Activated naive CD8-positive, alpha-beta T cell treated with anti-CD3 and anti-CD28 coated beads, Interleukin-2, amount 50 U/mL, for 24 hours (primary cell): ENCODE measurements around the gene ZNF219.
A peak's percentile ranks its signal among the peaks of the same experiment; 100 is the strongest.

Source experiments
- ATAC-seq: fragments of 150-1000 bp; cut with Tn5 transposase; one replicate; pipeline ENCODE4 v1.10.0; 2021
- DNase-seq: peaks from one replicate; pipeline ENCODE4 v3.0.0; 2021
- H3K27ac Mint-ChIP-seq: one replicate; pipeline ENCODE4 v1.8.0; 2021; ENCODE audit warnings: mild to moderate bottlenecking, mixed read lengths
- H3K27me3 Mint-ChIP-seq: one replicate; pipeline ENCODE4 v1.8.0; 2021; ENCODE audit warnings: mixed read lengths
- H3K36me3 Mint-ChIP-seq: one replicate; pipeline ENCODE4 v1.8.0; 2021; ENCODE audit warnings: low read depth, mixed read lengths
- H3K4me1 Mint-ChIP-seq: one replicate; pipeline ENCODE4 v1.8.0; 2021; ENCODE audit warnings: mixed read lengths
- H3K4me3 Mint-ChIP-seq: one replicate; pipeline ENCODE4 v1.8.0; 2021; ENCODE audit warnings: mild to moderate bottlenecking, moderate library complexity, mixed read lengths
- H3K9me3 Mint-ChIP-seq: one replicate; pipeline ENCODE4 v1.8.0; 2021; ENCODE audit warnings: mixed read lengths

The ZNF219 gene

DNA sequence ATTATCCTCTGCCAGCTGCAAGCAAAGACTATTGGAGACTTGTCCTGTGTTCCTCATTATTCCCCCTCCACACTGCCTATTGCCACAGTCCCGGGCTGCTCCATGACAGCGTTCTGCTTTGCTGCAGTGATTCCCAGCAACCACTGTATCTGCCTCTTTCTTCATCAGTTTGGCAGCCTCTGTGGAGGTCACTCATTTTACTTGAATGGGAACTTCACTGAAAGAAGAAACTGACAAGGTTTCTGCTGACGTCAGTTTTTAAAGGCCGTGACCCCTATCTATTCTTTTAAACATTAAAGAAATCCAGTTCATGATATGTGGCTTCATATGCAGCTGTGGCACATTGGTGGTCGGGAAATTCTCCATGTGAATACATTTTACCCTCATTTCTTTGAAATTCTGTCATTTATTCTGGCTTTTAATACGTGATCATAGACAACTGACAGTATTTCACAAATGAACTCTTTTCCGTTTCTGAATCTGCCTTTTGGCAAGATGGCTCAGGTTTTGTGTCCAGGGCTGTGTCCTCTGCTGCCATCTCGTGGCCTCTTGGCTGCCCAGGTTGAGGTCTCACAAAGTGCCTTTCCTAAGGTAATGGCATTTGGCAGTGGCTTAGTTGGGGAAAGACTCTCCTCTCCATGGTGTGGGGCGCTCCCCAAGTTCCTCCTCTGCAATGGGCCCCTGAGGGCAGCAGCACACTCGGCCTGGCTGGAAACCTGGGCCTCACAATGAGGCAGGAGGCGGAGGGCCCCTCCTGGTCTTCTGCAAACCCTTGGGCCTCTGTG is 8.2 kb upstream of the ZNF219 start:
- DNase-seq (peak; percentile 79), ATAC-seq (no peak)
- H3K27ac Mint-ChIP-seq = no peak overlapping the region
- no peaks in the 10 kb centered on the region for H3K9me3 Mint-ChIP-seq
- no peaks in the 10 kb centered on the region for H3K27me3 Mint-ChIP-seq
- no peaks in the 10 kb centered on the region for H3K36me3 Mint-ChIP-seq
- H3K4me1 Mint-ChIP-seq = peaks cover 40% of the 10 kb centered on the region
- H3K4me3 Mint-ChIP-seq = no peak overlapping the region

DNA sequence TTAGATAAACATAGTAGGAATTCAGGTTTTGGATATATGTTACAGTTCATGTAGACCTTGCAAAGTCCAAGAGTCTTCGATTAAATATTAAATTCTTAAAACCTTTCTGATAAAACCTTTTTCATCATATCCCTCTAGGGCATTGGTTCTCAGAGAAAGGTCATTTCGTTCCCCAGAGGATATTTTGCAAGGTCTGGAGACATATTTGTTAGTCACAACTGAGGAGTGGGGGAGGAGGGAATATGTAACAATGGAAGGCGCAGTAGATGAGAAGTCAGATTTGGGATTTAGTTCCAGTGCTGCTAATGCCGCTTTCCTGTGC is 7.7 kb upstream of the ZNF219 start:
- Mint-ChIP-seq H3K9me3 (no peaks in the 10 kb centered on the region), H3K36me3 (no peaks in the 10 kb centered on the region), H3K4me1 (peaks cover 41% of the 10 kb centered on the region), H3K27me3 (peaks cover 3% of the 10 kb centered on the region), H3K27ac (no peak overlapping the region), H3K4me3 (no peak overlapping the region)
- DNase-seq (no peak), ATAC-seq (no peak)

DNA sequence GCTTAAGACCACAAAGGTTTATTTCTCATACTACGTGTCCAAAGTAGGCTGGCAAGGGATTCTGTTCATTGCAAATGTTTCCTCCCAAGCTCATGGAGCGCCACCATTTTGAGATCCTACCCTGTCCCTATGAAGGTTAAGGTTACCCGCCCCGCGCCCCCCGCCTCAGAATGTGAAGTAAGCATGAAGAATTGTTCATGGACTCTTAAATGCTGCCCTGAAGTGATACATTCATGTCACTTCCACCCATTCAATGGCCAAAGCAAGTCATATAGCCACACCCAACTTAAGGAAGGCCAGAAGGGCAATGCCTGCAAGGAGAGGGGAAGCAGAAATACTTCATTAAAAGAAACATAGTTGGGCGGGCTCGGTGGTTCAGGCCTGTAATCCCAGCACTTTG is 6.6 kb upstream of the ZNF219 start:
- Mint-ChIP-seq H3K4me1 (peaks cover 39% of the 10 kb centered on the region), H3K36me3 (no peaks in the 10 kb centered on the region), H3K27ac (peak overlapping the region; percentile 87), H3K9me3 (no peaks in the 10 kb centered on the region), H3K4me3 (peak overlapping the region; percentile 89), H3K27me3 (peaks cover 3% of the 10 kb centered on the region)
- no peak for DNase-seq
- no peak for ATAC-seq

DNA sequence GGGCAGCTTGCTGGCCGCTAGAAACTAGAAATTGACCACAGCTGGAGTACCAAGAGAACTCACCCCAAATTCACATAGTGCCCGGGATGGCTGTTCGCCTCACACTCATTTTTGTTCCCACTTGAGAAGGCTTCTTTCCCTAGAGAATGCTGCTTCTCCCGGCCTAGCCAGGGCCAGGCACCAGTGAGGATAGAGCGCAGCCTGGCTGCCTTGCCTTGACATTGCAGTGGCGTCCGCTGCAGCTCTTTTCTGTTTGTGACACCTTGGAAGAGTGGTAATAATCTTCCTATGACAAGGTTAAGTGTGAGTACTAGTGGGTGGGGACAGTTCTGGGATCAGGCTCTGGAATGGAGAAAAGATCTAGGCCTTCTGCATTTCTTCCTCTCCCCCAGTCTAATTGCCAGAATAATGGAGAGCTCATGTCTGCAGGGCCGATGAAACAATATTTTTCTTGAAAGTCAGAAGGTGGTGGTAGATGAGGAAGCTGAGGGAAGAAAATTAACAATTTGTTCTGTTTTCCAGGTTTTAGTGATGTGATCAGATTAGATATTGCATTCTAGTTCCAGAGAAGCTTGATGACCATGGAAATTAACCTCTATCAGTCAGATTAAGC is 6.1 kb upstream of the ZNF219 start:
- H3K4me3 Mint-ChIP-seq = peak overlapping the region; percentile 89
- no peaks in the 10 kb centered on the region for H3K36me3 Mint-ChIP-seq
- DNase-seq (peak; percentile 64), ATAC-seq (peak; percentile 51)
- peaks cover 35% of the 10 kb centered on the region for H3K4me1 Mint-ChIP-seq
- no peaks in the 10 kb centered on the region for H3K9me3 Mint-ChIP-seq
- H3K27me3 Mint-ChIP-seq = peaks cover 3% of the 10 kb centered on the region
- peak overlapping the region; percentile 87 for H3K27ac Mint-ChIP-seq

DNA sequence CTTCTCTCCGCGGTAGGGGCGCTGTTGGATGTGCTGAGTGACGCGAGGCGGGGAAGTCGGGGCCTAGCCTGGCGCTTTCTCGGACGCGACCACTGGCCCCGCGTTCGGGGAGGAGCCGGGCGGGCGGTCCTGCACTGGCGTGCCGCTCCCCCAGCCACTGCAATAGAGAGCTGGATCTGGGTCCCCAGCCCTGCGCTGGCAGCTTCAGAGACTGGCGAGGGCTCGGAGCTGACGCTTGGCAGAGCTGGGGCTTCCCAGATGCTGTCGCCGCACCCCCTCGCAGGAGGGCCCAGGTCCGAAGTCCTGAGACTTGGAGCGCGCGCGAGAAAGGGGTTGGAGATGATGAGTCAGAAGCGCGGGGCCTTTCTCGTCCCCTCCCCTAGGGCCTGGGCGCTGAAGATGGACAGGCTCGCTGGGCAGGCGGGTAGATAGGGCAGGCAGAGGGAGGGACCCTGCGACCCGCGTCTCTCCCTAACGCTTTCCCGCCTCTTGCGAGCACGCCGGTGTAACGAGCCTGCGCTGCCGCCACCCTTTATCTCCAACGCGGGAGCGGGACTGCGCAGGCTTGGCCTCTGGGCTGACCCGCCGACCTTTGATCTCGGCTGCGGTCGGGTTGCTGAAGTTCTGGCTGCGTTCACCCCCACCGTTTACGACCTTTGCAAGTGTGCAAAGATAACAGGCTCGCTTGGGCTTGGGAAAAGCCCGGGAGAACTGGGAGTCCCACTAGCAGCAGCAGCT is 5.4 kb upstream of the ZNF219 start:
- peaks cover 38% of the 10 kb centered on the region for H3K4me1 Mint-ChIP-seq
- no peaks in the 10 kb centered on the region for H3K9me3 Mint-ChIP-seq
- DNase-seq (peak; percentile 93), ATAC-seq (peak; percentile 89)
- peak overlapping the region; percentile 89 for H3K4me3 Mint-ChIP-seq
- H3K27ac Mint-ChIP-seq = peak overlapping the region; percentile 87
- no peaks in the 10 kb centered on the region for H3K36me3 Mint-ChIP-seq
- H3K27me3 Mint-ChIP-seq = peaks cover 3% of the 10 kb centered on the region

DNA sequence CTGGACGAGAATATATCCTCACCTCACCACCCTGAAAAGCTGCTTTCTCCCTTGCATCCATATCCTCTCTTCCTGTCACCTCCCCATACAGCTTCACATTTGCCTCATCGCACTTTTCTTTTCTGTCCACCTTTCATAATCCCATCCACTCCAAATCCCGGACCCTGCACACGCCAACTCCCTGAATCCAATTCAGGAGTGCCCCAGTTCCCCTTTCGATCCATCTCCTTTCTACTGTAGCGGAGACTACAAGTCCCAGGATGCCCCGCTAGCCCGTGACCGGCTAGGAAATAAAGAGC is 4.9 kb upstream of the ZNF219 start:
- H3K4me1 Mint-ChIP-seq = peaks cover 39% of the 10 kb centered on the region
- DNase-seq (no peak), ATAC-seq (no peak)
- H3K9me3 Mint-ChIP-seq = no peaks in the 10 kb centered on the region
- H3K4me3 Mint-ChIP-seq = peak overlapping the region; percentile 89
- H3K27me3 Mint-ChIP-seq = peaks cover 3% of the 10 kb centered on the region
- H3K36me3 Mint-ChIP-seq = no peaks in the 10 kb centered on the region
- H3K27ac Mint-ChIP-seq = peak overlapping the region; percentile 87

DNA sequence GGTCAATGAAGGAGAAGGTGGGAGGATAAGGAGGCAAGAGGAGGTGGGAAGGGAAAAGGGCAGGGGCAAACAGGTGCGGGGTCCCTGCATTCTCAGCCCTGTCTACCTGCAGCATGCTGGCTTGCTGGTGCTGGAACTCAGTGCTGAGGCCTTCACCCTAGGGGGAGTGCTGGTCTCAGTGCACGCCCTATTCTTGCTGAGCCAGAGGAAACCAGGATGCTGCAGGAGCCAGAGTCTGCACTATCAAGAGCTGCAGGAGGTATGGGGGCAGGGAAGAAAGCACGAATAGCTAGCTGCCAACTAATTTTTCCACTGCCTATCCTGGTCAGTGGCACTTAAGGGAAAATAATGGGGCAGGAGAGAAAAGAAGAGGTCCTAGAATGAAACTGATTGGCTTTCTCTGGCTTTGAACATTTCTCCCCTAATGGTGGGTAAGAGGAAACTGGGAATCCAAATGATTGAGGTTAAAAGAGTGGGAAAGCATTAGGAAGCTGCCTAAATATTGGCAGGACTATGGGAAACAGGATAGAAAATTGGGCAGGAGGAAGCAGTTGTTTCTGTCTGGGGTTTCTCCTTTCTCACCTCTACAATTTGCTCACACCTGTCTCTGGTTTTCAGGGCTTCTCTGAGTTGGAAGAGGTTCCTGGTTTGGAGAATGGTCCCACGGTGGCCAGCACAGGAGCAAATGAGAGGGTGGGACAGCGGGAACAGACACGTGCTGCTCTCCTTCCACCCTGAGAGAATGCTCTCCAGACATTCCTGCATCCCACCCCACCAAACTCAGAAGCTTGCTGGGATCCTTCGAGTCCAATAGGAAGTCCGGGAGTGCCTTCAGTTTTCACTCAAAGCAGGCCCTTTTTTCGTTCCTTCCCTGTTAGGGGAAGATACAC is 4.3 kb upstream of the ZNF219 start:
- H3K27me3 Mint-ChIP-seq = peaks cover 3% of the 10 kb centered on the region
- H3K36me3 Mint-ChIP-seq = no peaks in the 10 kb centered on the region
- H3K4me3 Mint-ChIP-seq = peak overlapping the region; percentile 89
- peak overlapping the region; percentile 87 for H3K27ac Mint-ChIP-seq
- ATAC-seq (no peak), DNase-seq (no peak)
- peaks cover 39% of the 10 kb centered on the region for H3K4me1 Mint-ChIP-seq
- H3K9me3 Mint-ChIP-seq = no peaks in the 10 kb centered on the region

DNA sequence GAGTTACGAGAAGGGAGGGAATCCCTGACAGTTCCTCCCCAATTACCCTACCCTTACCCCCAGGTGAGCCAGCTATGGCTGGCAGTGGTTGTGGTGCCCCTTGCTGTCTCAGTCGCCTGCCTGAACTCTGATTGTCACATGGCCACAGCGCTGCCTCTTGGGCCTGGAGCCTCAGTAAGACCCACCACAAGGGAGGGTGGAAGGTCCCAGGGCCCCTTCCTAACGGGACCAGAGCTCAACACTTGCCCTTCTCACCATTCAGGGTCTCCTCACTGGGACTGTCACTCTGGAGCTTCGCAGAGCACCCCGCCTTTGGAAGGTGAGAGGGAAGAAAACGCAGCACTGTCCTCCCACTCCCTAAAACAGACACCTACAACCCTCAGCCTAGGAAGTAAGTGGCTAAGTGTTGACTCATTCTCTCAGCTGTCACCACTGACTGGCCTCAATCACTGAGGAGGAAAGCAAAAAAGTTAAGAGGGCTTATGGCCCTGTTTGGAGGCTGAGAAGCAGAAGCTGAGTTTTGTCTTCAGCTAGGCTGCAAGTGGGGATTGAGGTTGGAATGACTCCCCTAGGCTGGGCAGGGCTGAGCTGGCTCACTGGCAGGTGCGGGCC is 3.5 kb upstream of the ZNF219 start:
- ATAC-seq = no peak
- Mint-ChIP-seq H3K27me3 (peaks cover 3% of the 10 kb centered on the region), H3K4me1 (peaks cover 41% of the 10 kb centered on the region), H3K9me3 (no peaks in the 10 kb centered on the region), H3K27ac (peak overlapping the region; percentile 55), H3K36me3 (no peaks in the 10 kb centered on the region), H3K4me3 (peak overlapping the region; percentile 89)
- DNase-seq = no peak

DNA sequence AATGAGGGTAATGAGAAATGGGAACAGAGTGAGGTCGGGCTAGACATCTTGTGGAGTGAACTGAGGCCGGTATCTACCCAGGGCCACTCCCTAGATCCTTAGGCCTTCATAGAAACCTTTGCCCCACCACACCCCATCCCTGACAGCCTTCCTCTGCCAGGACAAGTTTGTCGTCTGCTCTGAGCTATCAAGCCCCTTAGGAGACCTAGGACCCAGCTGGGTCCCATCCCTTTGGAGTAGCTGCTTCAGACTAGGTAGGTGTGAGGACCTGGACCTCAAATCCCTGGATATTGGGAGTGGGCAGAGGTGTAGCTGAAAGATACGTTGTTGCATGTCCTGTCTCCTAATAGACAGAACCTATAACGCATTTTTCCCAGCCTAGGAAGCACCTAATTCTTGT is 2.5 kb upstream of the ZNF219 start, which contains the start of gene TMEM253:
TSS of gene TMEM253 (plus strand) at position 136 of the 400 bp plus-strand sequence. CDS start 278 bp downstream, outside the sequence.
- H3K27ac Mint-ChIP-seq = no peak within 1 kb of the TSS
- ATAC-seq = no peak

DNA sequence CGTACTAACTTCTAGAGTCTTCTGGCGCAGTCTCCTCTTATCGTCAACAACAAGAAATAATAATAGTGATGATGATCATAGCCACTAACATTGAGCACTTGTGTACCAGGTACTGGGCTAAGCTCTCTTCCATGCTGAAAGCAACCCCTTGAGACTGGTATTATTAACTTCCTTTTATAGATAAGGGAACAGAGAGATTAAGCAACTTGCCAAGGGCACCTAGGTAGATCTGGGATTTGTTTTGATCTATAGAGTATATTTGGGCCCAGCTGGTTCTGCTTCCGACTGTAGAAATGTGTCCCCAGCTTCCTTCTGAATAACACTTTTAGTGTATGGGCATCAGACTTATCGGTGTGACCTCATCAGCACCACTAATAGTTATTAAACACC is 1.1 kb upstream of the ZNF219 start:
- Mint-ChIP-seq H3K4me1 (peaks cover 31% of the 10 kb centered on the region), H3K9me3 (no peaks in the 10 kb centered on the region), H3K4me3 (peak overlapping the region; percentile 84), H3K36me3 (no peaks in the 10 kb centered on the region), H3K27me3 (peaks cover 3% of the 10 kb centered on the region), H3K27ac (no peak overlapping the region)
- ATAC-seq = no peak
- no peak for DNase-seq

More for the DNA sequence above, 2.5 kb upstream of the ZNF219 start, which contains the start of gene TMEM253:
- Mint-ChIP-seq H3K4me1 (peaks cover 37% of the 10 kb centered on the region), H3K36me3 (no peaks in the 10 kb centered on the region), H3K9me3 (no peaks in the 10 kb centered on the region), H3K4me3 (no peak within 1 kb of the TSS), H3K27me3 (peaks cover 3% of the 10 kb centered on the region)
- DNase-seq = no peak

DNA sequence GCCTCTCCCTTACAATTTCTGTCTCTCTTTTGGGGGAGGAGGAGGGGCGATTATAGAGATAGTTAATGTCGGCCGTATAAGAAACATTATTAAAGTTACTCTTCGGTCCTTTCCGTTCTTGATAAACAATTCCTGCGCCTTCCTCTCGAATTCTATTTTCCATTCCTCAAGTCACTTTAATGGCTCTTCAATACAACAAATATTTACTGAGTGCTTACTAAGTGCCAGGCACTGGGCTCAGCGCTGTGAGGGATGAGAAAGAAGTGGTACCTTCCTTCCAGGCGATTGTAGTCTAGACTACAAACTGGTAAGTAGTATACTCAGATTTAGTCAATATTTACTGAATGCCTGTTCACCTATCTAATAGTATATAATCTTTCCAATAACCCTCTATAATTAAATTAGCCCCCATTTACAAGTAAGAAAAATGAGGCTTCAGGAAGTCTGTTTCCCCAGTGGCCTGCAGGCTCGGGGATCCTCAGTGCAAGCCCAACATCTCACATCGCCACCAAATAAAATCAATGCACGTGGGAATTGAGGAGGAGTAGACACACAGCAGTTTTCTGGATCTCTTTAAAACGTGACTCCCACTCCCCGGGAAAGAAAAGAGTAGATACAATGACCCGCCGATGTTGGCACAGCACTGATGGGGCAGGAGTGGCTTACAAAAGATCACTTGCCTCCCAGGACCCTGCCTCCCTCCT is 589 bp upstream of the ZNF219 start:
- no peaks in the 10 kb centered on the region for H3K36me3 Mint-ChIP-seq
- ATAC-seq (no peak), DNase-seq (no peak)
- H3K4me3 Mint-ChIP-seq = peak overlapping the region; percentile 84
- H3K4me1 Mint-ChIP-seq = peaks cover 29% of the 10 kb centered on the region
- H3K27me3 Mint-ChIP-seq = peaks cover 3% of the 10 kb centered on the region
- peak overlapping the region; percentile 71 for H3K27ac Mint-ChIP-seq
- H3K9me3 Mint-ChIP-seq = no peaks in the 10 kb centered on the region

DNA sequence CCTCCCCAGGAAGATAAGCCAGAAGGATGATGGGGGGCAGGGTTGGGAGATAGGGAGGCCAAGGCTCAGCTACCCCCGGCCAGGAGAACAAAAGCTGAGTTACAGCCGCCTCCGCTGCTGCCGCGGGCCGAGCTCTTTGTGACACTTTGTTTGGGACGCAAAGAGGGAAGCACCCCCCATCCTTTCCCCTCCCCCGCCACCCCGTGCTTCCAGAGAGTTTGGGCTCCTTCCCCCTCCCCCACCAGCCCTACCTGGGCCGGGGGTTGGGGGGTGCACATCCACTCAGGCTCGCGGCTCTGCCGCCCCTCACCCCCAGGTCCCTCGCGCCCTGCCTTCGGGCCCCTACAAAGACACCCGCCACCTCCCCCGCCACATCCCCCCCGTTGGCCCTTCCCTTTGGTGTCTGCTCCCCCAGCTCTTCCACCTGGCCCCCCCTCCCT is 799 bp downstream of the ZNF219 start:
- no peaks in the 10 kb centered on the region for H3K36me3 Mint-ChIP-seq
- peak overlapping the region; percentile 61 for H3K4me3 Mint-ChIP-seq
- peaks cover 3% of the 10 kb centered on the region for H3K27me3 Mint-ChIP-seq
- H3K27ac Mint-ChIP-seq = no peak overlapping the region
- ATAC-seq = no peak
- H3K4me1 Mint-ChIP-seq = peaks cover 25% of the 10 kb centered on the region
- no peak for DNase-seq
- no peaks in the 10 kb centered on the region for H3K9me3 Mint-ChIP-seq

DNA sequence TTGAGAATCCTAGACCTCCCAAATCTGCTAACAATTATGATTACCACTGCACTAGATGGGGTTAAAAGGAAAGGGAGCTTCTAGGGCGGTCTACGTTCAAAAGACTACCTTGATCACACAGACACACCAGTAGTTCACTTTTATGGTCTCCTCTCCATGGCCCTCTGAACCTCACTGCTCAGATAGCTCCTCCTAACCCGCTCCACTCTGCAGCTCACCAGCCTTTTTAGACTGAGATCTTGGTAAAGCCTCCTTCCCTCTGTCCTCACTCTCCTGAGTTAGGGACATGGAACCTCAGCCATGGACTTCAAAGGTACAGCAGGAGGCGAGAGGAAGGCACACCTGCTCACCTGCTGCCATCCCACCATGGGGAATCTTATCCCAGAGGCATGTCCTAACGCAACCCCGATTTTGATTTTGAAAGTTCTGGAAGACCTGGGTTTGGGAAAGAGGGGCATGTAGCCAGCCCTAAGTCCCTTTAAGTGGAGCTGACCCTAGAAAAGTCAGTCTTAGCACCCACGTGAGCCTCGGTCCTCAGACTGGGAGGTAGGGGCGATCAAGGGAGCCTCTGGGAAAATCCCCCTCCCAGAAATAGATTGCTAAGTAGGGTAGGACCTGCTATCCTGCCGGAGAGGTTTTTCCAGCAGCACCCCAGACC is 1.3 kb downstream of the ZNF219 start:
- ATAC-seq (no peak), DNase-seq (no peak)
- no peaks in the 10 kb centered on the region for H3K36me3 Mint-ChIP-seq

More for the DNA sequence above, 1.3 kb downstream of the ZNF219 start:
- no peak overlapping the region for H3K27ac Mint-ChIP-seq
- peaks cover 3% of the 10 kb centered on the region for H3K27me3 Mint-ChIP-seq
- H3K9me3 Mint-ChIP-seq = no peaks in the 10 kb centered on the region
- H3K4me3 Mint-ChIP-seq = peak overlapping the region; percentile 61
- peaks cover 22% of the 10 kb centered on the region for H3K4me1 Mint-ChIP-seq
